ENCODE data around the gene SLC9A2.

DNA sequence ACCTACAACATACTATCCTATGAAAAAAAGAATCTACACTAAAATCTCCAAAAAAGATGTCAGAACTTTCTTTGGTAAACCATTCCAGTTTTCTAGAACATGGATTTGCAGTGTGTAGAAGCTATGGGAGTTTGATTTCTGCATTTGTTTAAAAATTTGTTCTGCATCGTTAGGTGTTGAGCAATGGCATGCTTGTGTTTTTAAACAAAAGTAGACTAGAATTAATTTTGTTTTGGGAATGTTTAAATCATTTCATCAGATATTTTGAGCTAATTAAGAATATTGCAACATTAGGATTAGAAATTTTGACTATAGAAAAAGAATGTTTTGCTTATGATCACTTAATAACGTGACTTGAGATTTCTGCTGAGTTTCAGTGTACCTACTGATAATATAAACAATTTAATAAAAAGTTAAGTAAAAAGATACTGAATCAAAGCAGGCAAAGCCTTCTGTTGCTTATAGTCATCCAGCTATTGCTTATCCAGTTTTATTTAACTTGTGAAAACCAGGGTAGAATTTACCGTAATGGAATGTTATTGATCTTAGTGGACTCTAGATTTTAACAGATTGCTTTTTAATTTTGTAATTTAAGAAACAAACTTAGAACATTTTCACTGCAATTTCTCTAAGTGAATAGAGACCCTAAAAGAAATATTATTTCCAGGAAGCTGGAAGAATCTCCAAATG, 135.2 kb downstream of the SLC9A2 start:
- TF ChIP-seq POLR2AphosphoS5 (IDR thresholded peaks at IDR 0.05; ENCODE audit: low read depth, low read length) (no peak), TAF1 (IDR thresholded peaks at IDR 0.05; ENCODE audit: low read depth, low read length) (no peak), PAX5 (IDR thresholded peaks at IDR 0.05; ENCODE audit: insufficient read depth, low read length, severe bottlenecking) (no peak), POLR2A (IDR thresholded peaks at IDR 0.05; ENCODE audit: low read depth, low read length) (no peak), SPI1 (IDR thresholded peaks at IDR 0.05; ENCODE audit: low read depth, low read length) (no peak), POU2F2 (IDR thresholded peaks at IDR 0.05; ENCODE audit: low read depth, low read length) (no peak)

All from GM12891 (cell line).